Measurements from ENCODE around the gene TRAPPC8.

DNA sequence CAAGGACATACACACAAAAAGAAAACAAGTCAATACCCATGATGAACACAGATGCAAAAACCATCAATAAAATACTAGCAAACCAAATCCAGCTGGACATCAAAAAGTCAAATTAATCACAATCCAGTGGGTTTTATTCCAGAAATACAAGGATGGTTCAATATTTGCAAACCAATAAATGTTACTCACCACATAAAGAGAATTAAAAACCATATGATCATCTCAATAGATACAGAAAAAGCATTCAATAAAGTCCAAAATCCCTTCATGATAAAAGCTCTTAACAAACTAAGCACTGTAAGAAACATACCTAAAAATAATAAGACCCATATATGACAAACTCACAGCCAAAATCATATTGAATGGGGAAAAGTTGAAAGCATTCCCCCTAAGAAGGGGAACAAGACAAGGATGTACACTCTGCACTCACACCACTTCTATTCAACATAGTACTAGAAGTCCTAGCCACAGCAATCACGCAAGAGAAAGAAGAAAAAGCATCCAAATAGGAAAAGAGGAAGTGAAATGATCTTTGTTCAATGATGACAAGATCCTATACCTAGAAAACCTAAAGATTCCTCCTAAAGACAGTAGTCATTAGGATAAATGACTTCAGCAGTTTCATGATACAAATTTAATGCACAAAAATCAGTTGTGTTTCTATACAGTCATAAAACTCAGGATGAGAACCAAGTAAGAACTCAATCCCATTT lies 62.6 kb downstream of the TRAPPC8 start:
- TF ChIP-seq EZH2phosphoT487 (IDR thresholded peaks at IDR 0.05) (no peak), EZH2 (IDR thresholded peaks at IDR 0.05) (no peak)
- TF ChIP-seq, protein P1, sequence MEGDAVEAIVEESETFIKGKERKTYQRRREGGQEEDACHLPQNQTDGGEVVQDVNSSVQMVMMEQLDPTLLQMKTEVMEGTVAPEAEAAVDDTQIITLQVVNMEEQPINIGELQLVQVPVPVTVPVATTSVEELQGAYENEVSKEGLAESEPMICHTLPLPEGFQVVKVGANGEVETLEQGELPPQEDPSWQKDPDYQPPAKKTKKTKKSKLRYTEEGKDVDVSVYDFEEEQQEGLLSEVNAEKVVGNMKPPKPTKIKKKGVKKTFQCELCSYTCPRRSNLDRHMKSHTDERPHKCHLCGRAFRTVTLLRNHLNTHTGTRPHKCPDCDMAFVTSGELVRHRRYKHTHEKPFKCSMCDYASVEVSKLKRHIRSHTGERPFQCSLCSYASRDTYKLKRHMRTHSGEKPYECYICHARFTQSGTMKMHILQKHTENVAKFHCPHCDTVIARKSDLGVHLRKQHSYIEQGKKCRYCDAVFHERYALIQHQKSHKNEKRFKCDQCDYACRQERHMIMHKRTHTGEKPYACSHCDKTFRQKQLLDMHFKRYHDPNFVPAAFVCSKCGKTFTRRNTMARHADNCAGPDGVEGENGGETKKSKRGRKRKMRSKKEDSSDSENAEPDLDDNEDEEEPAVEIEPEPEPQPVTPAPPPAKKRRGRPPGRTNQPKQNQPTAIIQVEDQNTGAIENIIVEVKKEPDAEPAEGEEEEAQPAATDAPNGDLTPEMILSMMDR (IDR thresholded peaks at IDR 0.05), result no peak

Data from neural progenitor cell (in vitro differentiated cells).